ENCODE measurements around the gene TUBGCP6. TPM values are rescaled to one million over a fixed set of nuclear protein-coding genes. Genes with fewer than 3 reads are reported as not detected.

Gene TUBGCP6
- polyA plus RNA-seq, 1 donor from 2014 or later, result 74.5 TPM

GRCh38 chr22:50184004-50184901 lies 60.6 kb downstream of the TUBGCP6 start:
- H3K79me2 ChIP-seq (replicated peaks; ENCODE audit: insufficient read depth, low read length), result peaks cover 2% of the 10 kb centered on the region
- H3K9ac ChIP-seq (ENCODE audit: low read length), result no peak overlapping the region
- H3K9me2 ChIP-seq (ENCODE audit: insufficient read depth, low read length), result no peaks in the 10 kb centered on the region
- no peaks in the 10 kb centered on the region for H3K36me3 ChIP-seq (ENCODE audit: insufficient read depth, low read length)
- H3K27me3 ChIP-seq (ENCODE audit: insufficient read depth, low read depth, low read length), result no peaks in the 10 kb centered on the region
- H3K9me3 ChIP-seq (ENCODE audit: low read length), result no peaks in the 10 kb centered on the region
- TF ChIP-seq EP300 (conservative IDR thresholded peaks at IDR 0.05; ENCODE audit: poor library complexity, severe bottlenecking) (no peak), CTCF (IDR thresholded peaks at IDR 0.05; ENCODE audit: poor library complexity, severe bottlenecking) (no peak), TAF1 (IDR thresholded peaks at IDR 0.05; ENCODE audit: low read depth) (no peak), RAD21 (conservative IDR thresholded peaks at IDR 0.05) (no peak), MXI1 (conservative IDR thresholded peaks at IDR 0.05; ENCODE audit: poor library complexity, severe bottlenecking) (no peak), EZH2 (IDR thresholded peaks at IDR 0.05; ENCODE audit: borderline replicate concordance, insufficient read depth, low read length, poor library complexity, severe bottlenecking) (no peak), SMC3 (conservative IDR thresholded peaks at IDR 0.05; ENCODE audit: poor library complexity) (no peak), REST (IDR thresholded peaks at IDR 0.05; ENCODE audit: borderline replicate concordance) (no peak), POLR2AphosphoS5 (IDR thresholded peaks at IDR 0.05) (no peak)
- H3K4me2 ChIP-seq (ENCODE audit: low read length), result no peak overlapping the region
- H3F3A ChIP-seq (ENCODE audit: insufficient read depth, low read length, poor library complexity, severe bottlenecking), result no peaks in the 10 kb centered on the region
- no peaks in the 10 kb centered on the region for H4K20me1 ChIP-seq (ENCODE audit: insufficient read depth)
- H3K27ac ChIP-seq (ENCODE audit: low read length), result no peak overlapping the region
- H3K4me3 ChIP-seq (ENCODE audit: low read length), result no peak overlapping the region
- no peak overlapping the region for H2AFZ ChIP-seq (ENCODE audit: low read depth, low read length)

GRCh38 chr22:50183141-50183971 lies 61.5 kb downstream of the TUBGCP6 start:
- H3K79me2 ChIP-seq (replicated peaks; ENCODE audit: insufficient read depth, low read length), result peaks cover 2% of the 10 kb centered on the region
- H3K36me3 ChIP-seq (ENCODE audit: insufficient read depth, low read length), result no peaks in the 10 kb centered on the region
- H3K27ac ChIP-seq (ENCODE audit: low read length), result no peak overlapping the region
- H3K9me2 ChIP-seq (ENCODE audit: insufficient read depth, low read length), result no peaks in the 10 kb centered on the region
- H3K27me3 ChIP-seq (ENCODE audit: insufficient read depth, low read depth, low read length), result no peaks in the 10 kb centered on the region
- no peaks in the 10 kb centered on the region for H3F3A ChIP-seq (ENCODE audit: insufficient read depth, low read length, poor library complexity, severe bottlenecking)
- no peaks in the 10 kb centered on the region for H3K9me3 ChIP-seq (ENCODE audit: low read length)
- H4K20me1 ChIP-seq (ENCODE audit: insufficient read depth), result no peaks in the 10 kb centered on the region
- no peak overlapping the region for H3K4me2 ChIP-seq (ENCODE audit: low read length)
- no peak overlapping the region for H2AFZ ChIP-seq (ENCODE audit: low read depth, low read length)
- no peak for TF ChIP-seq EZH2 (IDR thresholded peaks at IDR 0.05; ENCODE audit: borderline replicate concordance, insufficient read depth, low read length, poor library complexity, severe bottlenecking)
- no peak for TF ChIP-seq RAD21 (conservative IDR thresholded peaks at IDR 0.05)
- TF ChIP-seq MXI1 (conservative IDR thresholded peaks at IDR 0.05; ENCODE audit: poor library complexity, severe bottlenecking), result no peak
- no peak for TF ChIP-seq POLR2AphosphoS5 (IDR thresholded peaks at IDR 0.05)
- TF ChIP-seq EP300 (conservative IDR thresholded peaks at IDR 0.05; ENCODE audit: poor library complexity, severe bottlenecking), result no peak
- no peak for TF ChIP-seq SMC3 (conservative IDR thresholded peaks at IDR 0.05; ENCODE audit: poor library complexity)
- no peak for TF ChIP-seq TAF1 (IDR thresholded peaks at IDR 0.05; ENCODE audit: low read depth)
- no peak for TF ChIP-seq REST (IDR thresholded peaks at IDR 0.05; ENCODE audit: borderline replicate concordance)
- no peak overlapping the region for H3K4me3 ChIP-seq (ENCODE audit: low read length)
- H3K9ac ChIP-seq (ENCODE audit: low read length), result no peak overlapping the region

All from neural cell (in vitro differentiated cells).